ENCODE results near the gene ESR1. TPM values are rescaled to one million over a fixed set of nuclear protein-coding genes. Genes with fewer than 3 reads are reported as not detected.
"Not testable (repeated sequence)": the region's sequence is repeated elsewhere in the genome, so short reads cannot be mapped to it uniquely, and the experiment has no call there.

Gene ESR1
- total and polyA plus RNA-seq, 5 experiments from 2014 or later = 0.11 to 2.8 (median 0.44) TPM

DNA sequence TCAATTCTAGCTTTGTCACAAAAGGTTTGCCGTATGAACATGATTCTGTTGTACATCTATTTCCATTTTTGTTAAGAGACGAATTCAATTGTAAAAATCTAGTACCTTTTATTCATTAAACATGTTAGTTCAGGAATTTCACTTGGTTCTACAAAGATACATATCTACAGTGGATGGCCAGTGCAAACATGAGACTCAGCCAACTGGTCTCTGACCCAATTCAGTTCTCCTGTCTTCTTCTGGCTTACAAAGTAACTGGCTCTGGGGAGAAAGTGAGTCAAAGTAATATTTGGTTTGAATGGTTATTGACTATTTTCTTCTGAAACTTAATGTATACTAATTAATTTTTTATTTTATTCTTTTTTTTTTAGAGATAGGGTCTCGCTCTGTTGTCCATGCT lies 70.0 kb downstream of the ESR1 start:
- peaks cover 0 to 2% (median 0%) of the 10 kb centered on the region in 4 donors for H3K4me1 Mint-ChIP-seq
- DNase-seq (no peak), ATAC-seq (no peak)
- H3K9me3 Mint-ChIP-seq = peaks cover 0 to 1% (median 0%) of the 10 kb centered on the region in 9 donors
- H3K27me3 Mint-ChIP-seq = peaks cover 0 to 11% (median 0%) of the 10 kb centered on the region in 5 donors
- H3K27ac Mint-ChIP-seq = no peak overlapping the region
- POLR2A ChIA-PET = no interaction called here
- no peak overlapping the region for H3K4me3 Mint-ChIP-seq
- H3K36me3 Mint-ChIP-seq = no peaks in the 10 kb centered on the region

GRCh38 chr6:151881231-151881630 lies 73.7 kb downstream of the ESR1 start:
- Mint-ChIP-seq H3K27ac (no peak overlapping the region), H3K9me3 (no peaks in the 10 kb centered on the region), H3K4me1 (no peaks in the 10 kb centered on the region), H3K4me3 (no peak overlapping the region), H3K27me3 (peaks cover 0 to 4% (median 0%) of the 10 kb centered on the region in 5 donors), H3K36me3 (no peaks in the 10 kb centered on the region)
- DNase-seq (no peak), ATAC-seq (no peak)
- POLR2A ChIA-PET = no interaction called here

DNA sequence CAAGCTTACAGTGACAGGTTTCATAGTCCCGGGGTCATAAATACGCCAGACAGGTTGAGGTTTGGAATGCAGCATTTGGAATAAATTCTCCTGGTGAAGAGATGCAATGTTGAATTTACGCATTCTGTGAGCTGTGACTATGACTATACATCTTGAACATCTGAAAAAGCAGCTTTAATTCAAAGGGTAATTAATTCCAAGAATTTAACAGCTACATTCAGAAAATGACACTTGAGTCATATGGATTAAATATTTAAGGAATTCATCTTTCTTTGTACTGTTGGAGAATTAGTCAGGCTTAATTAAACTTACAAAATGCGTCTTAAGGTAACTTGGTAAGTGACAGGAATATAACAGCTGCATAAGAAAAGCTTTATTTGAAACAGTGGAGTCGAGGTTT lies 74.7 kb downstream of the ESR1 start:
- Mint-ChIP-seq H3K27me3 (peaks cover 0 to 4% (median 0%) of the 10 kb centered on the region in 5 donors), H3K9me3 (no peaks in the 10 kb centered on the region)
- DNase-seq = no peak

DNA sequence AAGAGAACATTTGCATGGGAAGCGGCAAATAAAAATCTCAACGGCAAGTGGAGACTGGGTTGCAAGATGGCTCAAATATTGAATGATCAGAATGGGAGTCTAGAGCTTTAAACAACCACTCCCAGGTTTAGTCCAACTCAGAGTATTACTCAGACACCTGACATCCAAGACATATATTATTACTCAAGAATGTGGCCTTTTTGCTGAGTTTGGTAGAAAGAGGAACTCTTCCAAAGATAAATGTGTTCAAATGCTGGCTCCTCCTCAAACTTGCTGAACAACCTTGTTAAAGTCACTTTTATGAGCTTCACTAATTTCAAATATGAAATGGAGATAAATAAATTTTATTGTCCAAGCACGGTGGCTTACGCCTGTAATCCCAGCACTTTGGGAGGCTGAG lies 77.8 kb downstream of the ESR1 start:
- H3K9me3 Mint-ChIP-seq = peaks cover 0 to 11% (median 3%) of the 10 kb centered on the region in 9 donors
- no peaks in the 10 kb centered on the region for H3K27me3 Mint-ChIP-seq
- ATAC-seq (no peak), DNase-seq (no peak)
- POLR2A ChIA-PET = no interaction called here
- no peak overlapping the region for H3K4me3 Mint-ChIP-seq
- no peaks in the 10 kb centered on the region for H3K36me3 Mint-ChIP-seq
- no peak overlapping the region for H3K27ac Mint-ChIP-seq
- no peaks in the 10 kb centered on the region for H3K4me1 Mint-ChIP-seq

More for the DNA sequence above, 74.7 kb downstream of the ESR1 start:
- H3K4me3 Mint-ChIP-seq = no peak overlapping the region
- H3K36me3 Mint-ChIP-seq = no peaks in the 10 kb centered on the region
- ATAC-seq = no peak
- no peaks in the 10 kb centered on the region for H3K4me1 Mint-ChIP-seq
- H3K27ac Mint-ChIP-seq = no peak overlapping the region
- POLR2A ChIA-PET = no interaction called here

DNA sequence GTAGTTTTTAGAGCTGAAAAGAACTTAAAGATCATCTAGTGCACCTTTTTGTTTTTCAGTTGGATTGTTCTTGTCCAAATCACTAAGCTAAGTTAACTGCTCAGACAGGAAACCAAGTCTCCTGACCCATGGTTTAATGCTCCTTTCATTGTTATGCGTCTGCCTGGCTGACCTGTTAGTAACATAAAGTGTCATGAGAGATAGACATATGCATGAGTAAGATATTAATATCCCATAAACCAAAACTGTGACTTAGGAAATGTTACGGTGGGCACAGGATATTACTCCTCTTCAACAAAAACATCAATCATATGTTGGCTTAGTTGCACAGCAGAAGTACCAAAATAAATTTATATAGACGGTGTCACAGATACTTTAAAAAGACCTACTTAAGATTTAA lies 84.0 kb downstream of the ESR1 start:
- H3K27me3 Mint-ChIP-seq = peaks cover 0 to 11% (median 1%) of the 10 kb centered on the region in 5 donors
- no peak for DNase-seq
- H3K4me3 Mint-ChIP-seq = no peak overlapping the region
- H3K36me3 Mint-ChIP-seq = no peaks in the 10 kb centered on the region
- ATAC-seq = no peak
- no peak overlapping the region for H3K27ac Mint-ChIP-seq
- no peaks in the 10 kb centered on the region for H3K4me1 Mint-ChIP-seq
- POLR2A ChIA-PET = no interaction called here
- H3K9me3 Mint-ChIP-seq = peaks cover 3 to 33% (median 15%) of the 10 kb centered on the region in 9 donors

- POLR2A ChIA-PET, H3K27ac Mint-ChIP-seq: not testable (repeated sequence)
Measured at GRCh38 chr6:151894426-151894825, 86.9 kb downstream of the ESR1 start.

DNA sequence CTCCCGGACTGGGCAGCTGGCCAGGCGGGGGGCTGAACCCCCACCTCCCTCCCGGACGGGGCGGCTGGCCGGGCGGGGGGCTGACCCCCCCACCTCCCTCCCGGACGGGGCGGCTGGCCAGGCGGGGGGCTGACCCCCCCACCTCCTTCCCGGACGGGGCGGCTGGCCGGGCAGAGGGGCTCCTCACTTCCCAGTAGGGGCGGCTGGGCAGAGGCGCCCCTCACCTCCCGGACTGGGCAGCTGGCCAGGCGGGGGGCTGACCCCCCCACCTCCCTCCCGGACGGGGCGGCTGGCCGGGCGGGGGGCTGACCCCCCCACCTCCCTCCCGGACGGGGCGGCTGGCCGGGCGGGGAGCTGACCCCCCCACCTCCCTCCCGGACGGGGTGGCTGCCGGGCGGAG lies 91.7 kb downstream of the ESR1 start:
- POLR2A ChIA-PET, H3K4me3 Mint-ChIP-seq, ATAC-seq: not testable (repeated sequence)

More at GRCh38 chr6:151894426-151894825, 86.9 kb downstream of the ESR1 start:
- DNase-seq, ATAC-seq, H3K4me3 Mint-ChIP-seq, H3K4me1 Mint-ChIP-seq: not testable (repeated sequence)
- H3K27me3 Mint-ChIP-seq = peaks cover 0 to 16% (median 1%) of the 10 kb centered on the region in 5 donors
- peaks cover 3 to 41% (median 24%) of the 10 kb centered on the region in 9 donors for H3K9me3 Mint-ChIP-seq
- peaks cover 0 to 17% (median 0%) of the 10 kb centered on the region in 3 donors for H3K36me3 Mint-ChIP-seq

GRCh38 chr6:151899796-151900195 lies 92.3 kb downstream of the ESR1 start:
- Mint-ChIP-seq H3K27me3 (peaks cover 0 to 19% (median 0%) of the 10 kb centered on the region in 5 donors), H3K9me3 (peaks cover 3 to 47% (median 25%) of the 10 kb centered on the region in 9 donors), H3K36me3 (peaks cover 0 to 29% (median 3%) of the 10 kb centered on the region in 3 donors)
- H3K4me1 Mint-ChIP-seq, H3K27ac Mint-ChIP-seq, POLR2A ChIA-PET, H3K4me3 Mint-ChIP-seq, DNase-seq, ATAC-seq: not testable (repeated sequence)

More for the DNA sequence above, 91.7 kb downstream of the ESR1 start:
- DNase-seq, H3K27ac Mint-ChIP-seq, H3K4me1 Mint-ChIP-seq: not testable (repeated sequence)
- peaks cover 0 to 21% (median under 1%) of the 10 kb centered on the region in 5 donors for H3K27me3 Mint-ChIP-seq
- peaks cover 3 to 52% (median 27%) of the 10 kb centered on the region in 9 donors for H3K9me3 Mint-ChIP-seq
- peaks cover 0 to 29% (median 3%) of the 10 kb centered on the region in 3 donors for H3K36me3 Mint-ChIP-seq

DNA sequence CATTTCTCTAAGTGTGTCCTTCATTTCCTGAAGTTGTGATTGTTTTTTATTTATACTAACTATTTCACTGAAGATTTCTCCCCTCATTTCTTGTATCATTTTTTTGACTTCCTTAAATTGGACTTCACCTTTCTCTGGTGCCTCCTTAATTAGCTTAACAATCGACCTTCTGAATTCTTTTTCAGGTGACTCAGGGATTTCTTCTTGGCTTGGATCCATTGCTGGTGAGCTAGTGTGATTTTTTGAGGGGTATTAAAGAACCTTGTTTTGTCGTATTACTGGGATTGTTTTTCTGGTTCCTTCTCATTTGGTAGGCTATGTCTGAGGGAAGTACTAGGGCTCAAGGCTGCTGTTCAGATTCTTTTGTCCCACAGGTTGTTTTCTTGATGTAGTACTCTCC lies 92.8 kb downstream of the ESR1 start:
- POLR2A ChIA-PET = no interaction called here

DNA sequence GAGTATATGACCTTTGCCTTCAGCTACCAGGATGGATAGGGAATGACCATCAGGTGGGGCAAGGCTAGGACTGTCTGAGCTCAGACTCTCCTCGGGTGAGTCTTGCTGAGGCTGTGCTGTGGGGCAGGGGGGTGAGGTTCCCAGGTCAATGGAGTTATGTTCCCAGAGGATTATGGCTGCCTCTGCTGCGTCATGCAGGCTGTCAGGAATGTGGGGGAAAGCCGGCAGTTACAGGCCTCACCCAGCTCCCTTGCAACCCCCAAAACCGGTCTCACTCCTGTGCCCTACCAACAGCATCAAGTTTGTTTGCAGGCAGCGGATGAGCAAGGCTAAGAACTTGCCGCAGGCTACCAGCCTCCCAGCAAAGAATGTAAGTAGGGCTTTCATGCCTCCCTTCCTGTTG lies 93.5 kb downstream of the ESR1 start:
- no peak overlapping the region for H3K4me3 Mint-ChIP-seq
- no peak overlapping the region for H3K27ac Mint-ChIP-seq
- no peaks in the 10 kb centered on the region for H3K4me1 Mint-ChIP-seq
- H3K36me3 Mint-ChIP-seq = peaks cover 0 to 29% (median 3%) of the 10 kb centered on the region in 3 donors
- ATAC-seq (no peak), DNase-seq (no peak)
- H3K9me3 Mint-ChIP-seq = peaks cover 0 to 40% (median 20%) of the 10 kb centered on the region in 9 donors
- H3K27me3 Mint-ChIP-seq = peaks cover 0 to 23% (median 0%) of the 10 kb centered on the region in 5 donors
- POLR2A ChIA-PET = no interaction called here

More for the DNA sequence above, 92.8 kb downstream of the ESR1 start:
- H3K9me3 Mint-ChIP-seq = peaks cover 2 to 47% (median 24%) of the 10 kb centered on the region in 9 donors
- DNase-seq (no peak), ATAC-seq (no peak)
- no peak overlapping the region for H3K4me3 Mint-ChIP-seq
- H3K27me3 Mint-ChIP-seq = peaks cover 0 to 23% (median 0%) of the 10 kb centered on the region in 5 donors
- peaks cover 0 to 29% (median 3%) of the 10 kb centered on the region in 3 donors for H3K36me3 Mint-ChIP-seq
- H3K4me1 Mint-ChIP-seq = no peaks in the 10 kb centered on the region
- no peak overlapping the region for H3K27ac Mint-ChIP-seq

DNA sequence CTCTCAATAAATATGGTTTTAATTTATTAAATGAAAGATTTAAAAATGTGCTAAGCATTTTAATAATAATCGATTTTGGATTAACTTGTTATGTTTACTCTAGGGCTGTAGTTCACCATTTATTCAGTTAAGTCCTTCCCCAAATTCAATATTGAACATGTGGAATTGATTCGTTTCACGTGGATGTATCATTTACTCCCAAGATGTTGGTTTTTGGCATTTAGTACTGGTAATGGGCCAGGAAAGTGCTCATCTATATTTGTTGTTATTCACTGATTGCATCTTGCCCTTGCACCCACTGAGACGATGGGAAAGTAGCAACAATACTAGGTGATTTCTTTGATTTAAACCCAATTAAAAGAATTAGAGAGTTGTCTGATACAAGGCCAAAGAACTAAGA lies 97.1 kb downstream of the ESR1 start:
- H3K4me3 Mint-ChIP-seq = no peak overlapping the region
- H3K27me3 Mint-ChIP-seq = peaks cover 0 to 14% (median 0%) of the 10 kb centered on the region in 5 donors
- POLR2A ChIA-PET = no interaction called here
- H3K36me3 Mint-ChIP-seq = peaks cover 0 to 12% (median 3%) of the 10 kb centered on the region in 3 donors
- DNase-seq (no peak), ATAC-seq (no peak)
- H3K9me3 Mint-ChIP-seq = peaks cover 0 to 17% (median 5%) of the 10 kb centered on the region in 9 donors
- no peak overlapping the region for H3K27ac Mint-ChIP-seq
- H3K4me1 Mint-ChIP-seq = no peaks in the 10 kb centered on the region

DNA sequence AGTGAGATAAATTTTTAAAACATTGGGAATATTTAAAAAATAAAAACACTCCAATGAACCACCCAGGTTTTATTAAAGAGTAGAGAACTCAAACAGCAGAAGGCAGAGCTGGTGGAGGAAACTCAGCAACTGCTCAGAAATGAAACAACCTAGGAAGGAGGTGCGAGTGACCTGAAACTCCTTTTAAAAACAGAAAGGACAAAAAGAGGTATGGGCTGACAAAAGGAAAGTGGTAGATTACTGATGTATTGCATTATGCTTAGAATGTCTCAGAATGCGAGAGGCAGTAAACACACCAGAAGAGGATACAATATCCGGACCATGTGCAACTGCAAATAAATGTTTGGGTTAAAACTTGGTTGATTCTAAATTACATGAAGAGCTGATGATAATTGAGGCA lies 97.6 kb downstream of the ESR1 start:
- no peak overlapping the region for H3K27ac Mint-ChIP-seq
- peaks cover 0 to 13% (median 4%) of the 10 kb centered on the region in 9 donors for H3K9me3 Mint-ChIP-seq
- no peak overlapping the region for H3K4me3 Mint-ChIP-seq
- ATAC-seq = no peak
- peaks cover 0 to 12% (median 0%) of the 10 kb centered on the region in 5 donors for H3K27me3 Mint-ChIP-seq
- H3K4me1 Mint-ChIP-seq = no peaks in the 10 kb centered on the region
- POLR2A ChIA-PET = no interaction called here
- DNase-seq = no peak
- H3K36me3 Mint-ChIP-seq = peaks cover 0 to 11% (median 2%) of the 10 kb centered on the region in 3 donors

DNA sequence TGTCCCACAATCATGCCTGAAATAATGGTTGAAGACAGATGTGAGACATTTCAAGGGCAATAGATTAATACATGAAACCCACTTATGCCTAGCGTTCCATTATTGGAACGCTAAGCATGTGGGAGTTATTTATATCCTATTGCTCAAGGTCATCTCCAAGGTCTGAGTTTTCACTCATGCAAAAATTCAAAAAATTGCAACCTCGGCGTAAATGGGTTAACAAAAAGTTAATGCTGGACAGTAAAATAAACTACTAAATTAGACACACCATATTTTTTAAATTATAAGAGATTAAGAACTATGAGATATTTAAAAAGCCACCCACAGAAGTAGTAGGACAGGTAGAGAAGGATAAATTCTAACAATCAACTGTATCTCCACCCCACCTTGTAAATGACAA lies 98.4 kb downstream of the ESR1 start:
- ATAC-seq (no peak), DNase-seq (no peak)
- peaks cover 0 to 6% (median 0%) of the 10 kb centered on the region in 3 donors for H3K36me3 Mint-ChIP-seq
- H3K9me3 Mint-ChIP-seq = peaks cover 0 to 8% (median 0%) of the 10 kb centered on the region in 9 donors
- H3K4me1 Mint-ChIP-seq = no peaks in the 10 kb centered on the region
- H3K4me3 Mint-ChIP-seq = no peak overlapping the region
- POLR2A ChIA-PET = no interaction called here
- peaks cover 0 to 11% (median 0%) of the 10 kb centered on the region in 5 donors for H3K27me3 Mint-ChIP-seq
- no peak overlapping the region for H3K27ac Mint-ChIP-seq

DNA sequence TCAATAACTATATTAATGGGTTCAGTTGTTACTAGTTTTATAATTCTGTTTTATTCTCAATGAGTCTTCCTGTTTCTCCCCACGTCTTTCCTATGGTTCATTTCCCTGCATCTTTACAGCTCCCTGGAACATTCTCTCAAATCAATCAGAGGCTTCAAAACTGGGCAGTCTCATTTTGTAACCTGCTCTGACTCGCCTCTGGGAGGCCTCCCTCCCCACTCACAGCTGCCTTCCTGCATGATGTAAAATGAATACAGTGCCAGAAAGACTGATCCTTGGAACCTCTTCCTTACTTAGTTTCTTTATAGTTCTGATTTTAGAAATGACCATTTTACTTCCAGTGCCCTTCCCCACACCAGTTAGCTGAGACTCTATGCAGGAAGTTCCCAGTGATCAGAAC lies 103.9 kb downstream of the ESR1 start:
- no peak for DNase-seq
- no peaks in the 10 kb centered on the region for H3K9me3 Mint-ChIP-seq
- H3K36me3 Mint-ChIP-seq = no peaks in the 10 kb centered on the region
- POLR2A ChIA-PET = no interaction called here
- no peaks in the 10 kb centered on the region for H3K4me1 Mint-ChIP-seq
- H3K27me3 Mint-ChIP-seq = peaks cover 0 to 8% (median 0%) of the 10 kb centered on the region in 5 donors
- no peak for ATAC-seq
- H3K27ac Mint-ChIP-seq = peak overlapping the region in 1 of 10 donors; percentile 9
- no peak overlapping the region for H3K4me3 Mint-ChIP-seq

Data from naive thymus-derived CD8-positive, alpha-beta T cell (primary cell).